GM12878 (cell line): ENCODE results near the gene MEN1. TPM values are rescaled to one million over a fixed set of nuclear protein-coding genes. Genes with fewer than 3 reads are reported as not detected.
A peak's percentile ranks its signal among the peaks of the same experiment; 100 is the strongest.

Experiments used
- BCLAF1 ChIP-seq: fragments of 450-650 bp; IDR thresholded peaks from 2 replicates; pipeline ENCODE4 v1.6.1; 2017; ENCODE audit warnings: antibody characterized with exemption, mild to moderate bottlenecking, moderate library complexity
- CBX3 ChIP-seq: fragments of 200-600 bp; sonication (generic); IDR thresholded peaks from 2 replicates; pipeline ENCODE4 v1.6.1; 2016; ENCODE audit warnings: low read depth, borderline replicate concordance
- DPF2 ChIP-seq: fragments of 450-650 bp; IDR thresholded peaks from 2 replicates; pipeline ENCODE4 v1.6.1; 2017; ENCODE audit warnings: mild to moderate bottlenecking
- FOXK2 ChIP-seq: fragments of 450-650 bp; IDR thresholded peaks from 2 replicates; pipeline ENCODE4 v1.6.1; 2017; ENCODE audit warnings: mild to moderate bottlenecking, moderate library complexity
- KDM1A ChIP-seq: fragments of 200-600 bp; sonication (generic); IDR thresholded peaks from 2 replicates; pipeline ENCODE4 v1.6.1; 2016; ENCODE audit warnings: borderline replicate concordance
- LARP7 ChIP-seq: fragments of 450-650 bp; IDR thresholded peaks from 2 replicates; pipeline ENCODE4 v1.6.1; 2017; ENCODE audit warnings: mild to moderate bottlenecking
- MTA3 ChIP-seq: IDR thresholded peaks from 2 replicates; pipeline ENCODE4 v1.6.1; 2012; ENCODE audit warnings: low read length, inconsistent platforms, borderline replicate concordance
- MXI1 ChIP-seq: fragments of 150-350 bp; IDR thresholded peaks from 2 replicates; pipeline ENCODE4 v1.6.1; 2011; ENCODE audit warnings: low read depth, mild to moderate bottlenecking, inconsistent platforms, low read length, improper control_type of control experiment
- NR2C2 ChIP-seq: IDR thresholded peaks from 2 replicates; pipeline ENCODE4 v1.6.1; 2011; ENCODE audit warnings: borderline replicate concordance, low read depth; ENCODE audit not compliant: control insufficient read depth, insufficient read length
- PAX5 ChIP-seq: IDR thresholded peaks from 2 replicates; pipeline ENCODE4 v1.6.1; 2011; ENCODE audit warnings: low read depth, low read length, borderline replicate concordance
- RB1 ChIP-seq: fragments of 450-650 bp; formaldehyde crosslinking; IDR thresholded peaks from 2 replicates; pipeline ENCODE4 v1.6.1; 2017; ENCODE audit warnings: mild to moderate bottlenecking, borderline replicate concordance
- RBBP5 ChIP-seq: fragments of 200-600 bp; sonication (generic); conservative IDR thresholded peaks from 2 replicates; pipeline ENCODE4 v1.6.1; 2016
- REST ChIP-seq: IDR thresholded peaks from 2 replicates; pipeline ENCODE4 v1.6.1; 2012; ENCODE audit warnings: mild to moderate bottlenecking, low read depth, low read length
- RUNX3 ChIP-seq: IDR thresholded peaks from 2 replicates; pipeline ENCODE4 v1.6.1; 2012; ENCODE audit warnings: low read length, inconsistent platforms
- SIN3A ChIP-seq: IDR thresholded peaks from 2 replicates; pipeline ENCODE4 v1.6.1; 2012; ENCODE audit warnings: low read depth, low read length, improper control_type of control experiment
- YY1 ChIP-seq: IDR thresholded peaks from 2 replicates; pipeline ENCODE4 v1.6.1; 2011; ENCODE audit warnings: low read depth, mild to moderate bottlenecking, low read length
- ZBED1 ChIP-seq: IDR thresholded peaks from 2 replicates; pipeline ENCODE4 v1.6.1; 2016; ENCODE audit warnings: borderline replicate concordance
- ZNF274 ChIP-seq: IDR thresholded peaks from one replicate; pipeline ENCODE4 v1.8.0; 2011; ENCODE audit not compliant: insufficient read length, insufficient read depth
- polyA plus RNA-seq, 11 experiments: library from polyadenylated mRNA; depleted of rRNA in 4 of 11; unstranded in 6 of 11; stranded (reverse) in 5 of 11; fragments of >200 nt; fragmentation: Nextera tagmentation in 4 of 11; fragmentation: Illumina TruSeq in 1 of 11; extraction: Ambion mirVana in 4 of 11; extraction: Trizol in 1 of 11; gene quantifications; 1 replicate in 1 of 11; 2 replicates in 10 of 11; pipeline versions ENCODE4 v1.2.1 to v1.2.3, GENCODE V29; 2011 to 2016; ENCODE audit warnings: inconsistent platforms in 2 of 11, missing spikeins in 2 of 11, low read depth in 1 of 11
- total RNA-seq, 4 experiments: library from RNA; depleted of rRNA in 3 of 4; stranded (reverse); fragments of >200 nt in 3 of 4; fragmentation: Illumina TruSeq in 1 of 4; extraction: Trizol in 1 of 4; gene quantifications; 2 replicates each; pipeline versions ENCODE4 v1.2.1 to v1.2.3, GENCODE V29; 2013 to 2021
- TF ChIP-seq, protein P1 (sequence below): fragments of 450-650 bp; IDR thresholded peaks from 2 replicates; pipeline ENCODE4 v1.6.1; 2016; ENCODE audit warnings: mild to moderate bottlenecking
- TF ChIP-seq, protein P2 (sequence below): IDR thresholded peaks from 2 replicates; pipeline ENCODE4 v1.6.1; 2011; ENCODE audit warnings: low read depth, mild to moderate bottlenecking, low read length, moderate library complexity, borderline replicate concordance; ENCODE audit errors: extremely low read depth
- TF ChIP-seq, protein P3 (sequence below): fragments of 150-350 bp; IDR thresholded peaks from 2 replicates; pipeline ENCODE4 v1.6.1; 2014; ENCODE audit warnings: mild to moderate bottlenecking, low read depth, low read length

The MEN1 gene
- total and polyA plus RNA-seq, 10 of the 15 experiments (the other 5 are each of a cell fraction or from before 2014, with no cell fraction given) = 2.5 to 39.7 (median 20.7) TPM

DNA sequence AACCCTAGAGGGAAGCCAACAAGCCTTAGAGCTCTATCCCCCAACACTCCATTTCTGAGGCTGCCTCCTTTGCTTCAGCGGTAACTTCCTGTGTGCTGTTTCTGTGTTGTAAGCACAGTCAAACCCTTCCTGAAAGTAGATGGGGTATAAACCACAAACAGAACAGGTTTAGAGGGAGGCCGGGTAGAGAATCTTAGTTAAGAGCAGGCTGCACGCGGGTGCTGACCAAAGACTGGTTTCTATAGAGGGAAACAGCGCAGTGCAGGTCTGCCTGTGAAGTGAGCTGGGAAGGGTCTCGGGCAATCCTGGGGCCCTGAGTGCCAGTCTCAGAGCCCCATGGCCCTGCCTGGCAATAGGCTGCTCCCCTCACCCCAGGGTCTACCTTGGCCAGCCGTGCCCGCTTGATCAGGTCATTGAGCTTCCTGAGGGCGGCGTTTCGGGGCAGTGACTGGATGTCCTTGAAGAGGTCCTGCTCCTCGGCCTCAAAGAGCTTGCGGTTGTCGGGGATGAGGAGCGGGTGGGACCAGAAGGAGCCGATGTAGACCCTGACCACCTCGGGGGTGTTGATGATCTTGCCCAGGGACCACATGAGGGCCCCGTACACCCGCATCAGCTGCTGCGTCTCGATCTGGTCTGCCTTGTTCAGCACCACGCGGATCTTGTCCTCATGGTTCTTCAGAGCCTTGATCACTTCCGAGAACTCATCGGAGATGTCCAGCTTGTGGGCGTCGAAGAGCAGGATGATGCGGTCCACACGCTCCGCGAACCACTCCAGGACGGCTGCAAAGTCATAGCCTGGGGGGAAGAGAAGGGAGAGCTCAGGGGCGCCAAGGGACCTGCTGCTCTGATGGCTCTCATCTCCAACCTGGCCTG is 49.4 kb upstream of the MEN1 start (continued):
- TF ChIP-seq, protein P1, sequence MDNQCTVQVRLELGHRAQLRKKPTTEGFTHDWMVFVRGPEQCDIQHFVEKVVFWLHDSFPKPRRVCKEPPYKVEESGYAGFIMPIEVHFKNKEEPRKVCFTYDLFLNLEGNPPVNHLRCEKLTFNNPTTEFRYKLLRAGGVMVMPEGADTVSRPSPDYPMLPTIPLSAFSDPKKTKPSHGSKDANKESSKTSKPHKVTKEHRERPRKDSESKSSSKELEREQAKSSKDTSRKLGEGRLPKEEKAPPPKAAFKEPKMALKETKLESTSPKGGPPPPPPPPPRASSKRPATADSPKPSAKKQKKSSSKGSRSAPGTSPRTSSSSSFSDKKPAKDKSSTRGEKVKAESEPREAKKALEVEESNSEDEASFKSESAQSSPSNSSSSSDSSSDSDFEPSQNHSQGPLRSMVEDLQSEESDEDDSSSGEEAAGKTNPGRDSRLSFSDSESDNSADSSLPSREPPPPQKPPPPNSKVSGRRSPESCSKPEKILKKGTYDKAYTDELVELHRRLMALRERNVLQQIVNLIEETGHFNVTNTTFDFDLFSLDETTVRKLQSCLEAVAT = no peak
- TF ChIP-seq, protein P2, sequence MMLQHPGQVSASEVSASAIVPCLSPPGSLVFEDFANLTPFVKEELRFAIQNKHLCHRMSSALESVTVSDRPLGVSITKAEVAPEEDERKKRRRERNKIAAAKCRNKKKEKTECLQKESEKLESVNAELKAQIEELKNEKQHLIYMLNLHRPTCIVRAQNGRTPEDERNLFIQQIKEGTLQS = no peak
- no peak for TF ChIP-seq MTA3
- TF ChIP-seq, protein P3, sequence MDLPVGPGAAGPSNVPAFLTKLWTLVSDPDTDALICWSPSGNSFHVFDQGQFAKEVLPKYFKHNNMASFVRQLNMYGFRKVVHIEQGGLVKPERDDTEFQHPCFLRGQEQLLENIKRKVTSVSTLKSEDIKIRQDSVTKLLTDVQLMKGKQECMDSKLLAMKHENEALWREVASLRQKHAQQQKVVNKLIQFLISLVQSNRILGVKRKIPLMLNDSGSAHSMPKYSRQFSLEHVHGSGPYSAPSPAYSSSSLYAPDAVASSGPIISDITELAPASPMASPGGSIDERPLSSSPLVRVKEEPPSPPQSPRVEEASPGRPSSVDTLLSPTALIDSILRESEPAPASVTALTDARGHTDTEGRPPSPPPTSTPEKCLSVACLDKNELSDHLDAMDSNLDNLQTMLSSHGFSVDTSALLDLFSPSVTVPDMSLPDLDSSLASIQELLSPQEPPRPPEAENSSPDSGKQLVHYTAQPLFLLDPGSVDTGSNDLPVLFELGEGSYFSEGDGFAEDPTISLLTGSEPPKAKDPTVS = no peak
- TF ChIP-seq KDM1A = no peak
- TF ChIP-seq REST = 0 out of 2 replicates have a peak, but pooled peaks have one; percentile 27
- TF ChIP-seq ZNF274 = no peak
- TF ChIP-seq FOXK2 = no peak
- TF ChIP-seq RBBP5 = no peak
- no peak for TF ChIP-seq RUNX3
- peak; percentile 86 for TF ChIP-seq PAX5
- no peak for TF ChIP-seq CBX3
- peak; percentile 95; the same call in 1 of the 2 replicates for TF ChIP-seq ZBED1
- no peak for TF ChIP-seq BCLAF1
- TF ChIP-seq LARP7 = peak; percentile 75
- no peak for TF ChIP-seq NR2C2
- peak; percentile 73 for TF ChIP-seq YY1
- TF ChIP-seq DPF2 = peak; percentile 82
- peak; percentile 79 for TF ChIP-seq MXI1
- TF ChIP-seq RB1 = no peak
- peak; percentile 39 for TF ChIP-seq SIN3A
